H1 (cell line): ENCODE data around the gene GSAP. TPM values are rescaled to one million over a fixed set of nuclear protein-coding genes. Genes with fewer than 3 reads are reported as not detected.

Experiments
- CTCF ChIA-PET: fragments of 300-600 bp; sonication (Branson Sonifier 250); formaldehyde crosslinking; loops from one replicate; lab custom pipeline; 2021; ENCODE audit not compliant: partially characterized antibody; lab: Charles Lee
- POLR2A ChIA-PET: fragments of 300-600 bp; sonication (Branson Sonifier 250); formaldehyde crosslinking; loops from one replicate; lab custom pipeline; 2021; ENCODE audit warnings: inconsistent platforms; ENCODE audit not compliant: partially characterized antibody; lab: Charles Lee
- DNase-seq, 2 experiments: peaks; one replicate each; pipeline versions ENCODE4 v3.0.0 to v3.0.0-alpha.2; 2010 to 2022; ENCODE audit warnings: low spot score in 2 of 2, low read depth in 1 of 2, mixed read lengths in 1 of 2
- FAIRE-seq: peaks from 2 replicates; lab custom pipeline; 2011; peaks lifted over from hg19 to GRCh38; lab: Jason Lieb, UNC
- H2AFZ ChIP-seq: 2 replicates; pipeline ENCODE4 v1.8.1; 2012; ENCODE audit warnings: low read length, inconsistent platforms
- H2AK5ac ChIP-seq: 2 replicates; pipeline ENCODE4 v1.6.1; 2013; ENCODE audit warnings: low read depth, low read length
- H2BK120ac ChIP-seq: replicated peaks from 2 replicates; pipeline ENCODE3; 2013; ENCODE audit warnings: low read depth, low read length, inconsistent platforms
- H2BK12ac ChIP-seq: 2 replicates; pipeline ENCODE4 v1.6.1; 2013; ENCODE audit warnings: low read depth, low read length
- H2BK15ac ChIP-seq: 2 replicates; pipeline ENCODE4 v1.6.1; 2013; ENCODE audit warnings: low read length
- H2BK20ac ChIP-seq: 2 replicates; pipeline ENCODE4 v1.6.1; 2013; ENCODE audit warnings: low read length
- H2BK5ac ChIP-seq: 2 replicates; pipeline ENCODE4 v1.6.1; 2013; ENCODE audit warnings: low read depth, low read length
- H3K14ac ChIP-seq: 2 replicates; pipeline ENCODE4 v1.6.1; 2013; ENCODE audit warnings: inconsistent platforms; ENCODE audit not compliant: insufficient read length
- H3K18ac ChIP-seq: 2 replicates; pipeline ENCODE4 v1.6.1; 2013; ENCODE audit warnings: low read length; ENCODE audit errors: extremely low read depth
- H3K23ac ChIP-seq: 2 replicates; pipeline ENCODE4 v1.6.1; 2013; ENCODE audit warnings: inconsistent platforms; ENCODE audit not compliant: insufficient read length
- H3K23me2 ChIP-seq: 2 replicates; pipeline ENCODE4 v1.6.1; 2013; ENCODE audit warnings: low read depth, low read length
- H3K27ac ChIP-seq: 2 replicates; pipeline ENCODE4 v1.6.1; 2011; ENCODE audit warnings: low read depth, low read length, inconsistent platforms
- H3K27me3 ChIP-seq, 4 experiments: replicated peaks in 1 of 4; 1 replicate in 1 of 4; 2 replicates in 3 of 4; pipeline versions ENCODE4 v1.6.1 to v1.8.1; 2011 to 2013; ENCODE audit warnings: low read length in 3 of 4, mild to moderate bottlenecking in 3 of 4, inconsistent platforms in 2 of 4, mixed read lengths in 2 of 4, moderate library complexity in 1 of 4; ENCODE audit not compliant: control insufficient read depth in 3 of 4, insufficient read depth in 3 of 4; ENCODE audit errors: extremely low read depth in 1 of 4
- H3K36me3 ChIP-seq, 4 experiments: 2 replicates each; pipeline versions ENCODE4 v1.6.1 to v1.8.1; 2011 to 2013; ENCODE audit warnings: mild to moderate bottlenecking in 4 of 4, low read length in 3 of 4, moderate library complexity in 2 of 4, control low read depth in 1 of 4, inconsistent platforms in 1 of 4; ENCODE audit not compliant: insufficient read depth in 4 of 4, control insufficient read depth in 2 of 4
- H3K4ac ChIP-seq: replicated peaks from 2 replicates; pipeline ENCODE3; 2013; ENCODE audit warnings: low read length, low read depth, mixed read lengths, inconsistent platforms; ENCODE audit not compliant: insufficient read length
- H3K4me1 ChIP-seq, 4 experiments: replicated peaks in 1 of 4; 1 replicate in 1 of 4; 2 replicates in 3 of 4; pipeline versions ENCODE4 v1.6.1 to v1.8.1; 2011 to 2013; ENCODE audit warnings: low read length in 3 of 4, inconsistent platforms in 2 of 4, mixed read lengths in 1 of 4; ENCODE audit not compliant: insufficient read depth in 4 of 4, control insufficient read depth in 3 of 4
- H3K4me2 ChIP-seq, 2 experiments: 2 replicates each; pipeline versions ENCODE4 v1.6.1 to v1.8.1; 2011 to 2013; ENCODE audit warnings: low read depth in 2 of 2, low read length in 2 of 2, control low read depth in 1 of 2, inconsistent platforms in 1 of 2, mild to moderate bottlenecking in 1 of 2; ENCODE audit not compliant: insufficient read depth in 1 of 2
- H3K4me3 ChIP-seq, 4 experiments: fragments of 200-600, 300-600 bp in 1 of 4; sonication (generic), shearing (Covaris generic), sonication (Bioruptor Twin) in 1 of 4; 2 replicates each; pipeline versions ENCODE4 v1.5.1 to v1.8.1; 2011 to 2016; ENCODE audit warnings: low read length in 4 of 4, low read depth in 3 of 4, control low read depth in 2 of 4, inconsistent platforms in 2 of 4, mild to moderate bottlenecking in 2 of 4, mixed read lengths in 1 of 4, moderate library complexity in 1 of 4; ENCODE audit not compliant: insufficient read depth in 2 of 4; ENCODE audit errors: extremely low read depth in 1 of 4
- H3K56ac ChIP-seq: replicated peaks from 2 replicates; pipeline ENCODE3; 2013; ENCODE audit warnings: low read depth, mild to moderate bottlenecking, mixed read lengths, low read length, inconsistent platforms; ENCODE audit not compliant: insufficient read length
- H3K79me1 ChIP-seq: 2 replicates; pipeline ENCODE4 v1.6.1; 2013; ENCODE audit warnings: low read depth, low read length, control low read depth
- H3K79me2 ChIP-seq, 2 experiments: 2 replicates each; pipeline versions ENCODE4 v1.6.1 to v1.8.1; 2012 to 2013; ENCODE audit warnings: low read length in 2 of 2, mild to moderate bottlenecking in 2 of 2, inconsistent platforms in 1 of 2; ENCODE audit not compliant: insufficient read depth in 2 of 2, control insufficient read depth in 1 of 2
- H3K9ac ChIP-seq, 4 experiments: replicated peaks in 1 of 4; 1 replicate in 1 of 4; 2 replicates in 3 of 4; pipeline versions ENCODE4 v1.6.1 to v1.8.1; 2011 to 2013; ENCODE audit warnings: low read depth in 3 of 4, low read length in 3 of 4, control low read depth in 2 of 4, mild to moderate bottlenecking in 2 of 4, moderate library complexity in 2 of 4, inconsistent platforms in 1 of 4; ENCODE audit errors: extremely low read depth in 1 of 4
- H3K9me3 ChIP-seq, 2 experiments: 2 replicates each; pipeline versions ENCODE4 v1.6.1 to v1.8.1; 2012 to 2013; ENCODE audit warnings: mild to moderate bottlenecking in 2 of 2, moderate library complexity in 2 of 2, control low read depth in 1 of 2, inconsistent platforms in 1 of 2, low read depth in 1 of 2, low read length in 1 of 2, mixed read lengths in 1 of 2; ENCODE audit not compliant: insufficient read depth in 2 of 2
- H4K20me1 ChIP-seq, 2 experiments: replicated peaks in 1 of 2; 2 replicates each; pipeline versions ENCODE3 to v1.8.1; 2011 to 2013; ENCODE audit warnings: inconsistent platforms in 2 of 2, low read length in 2 of 2, mild to moderate bottlenecking in 1 of 2; ENCODE audit not compliant: insufficient read depth in 2 of 2, control insufficient read depth in 1 of 2
- H4K5ac ChIP-seq: 2 replicates; pipeline ENCODE4 v1.6.1; 2013; ENCODE audit warnings: low read length, low read depth, mixed read lengths, inconsistent platforms; ENCODE audit not compliant: insufficient read length
- H4K8ac ChIP-seq: 2 replicates; pipeline ENCODE4 v1.8.0; 2013; ENCODE audit warnings: mild to moderate bottlenecking, moderate library complexity, low read length, inconsistent platforms; ENCODE audit not compliant: insufficient read depth; ENCODE audit errors: extremely low read depth
- H4K91ac ChIP-seq: replicated peaks from 2 replicates; pipeline ENCODE3; 2013; ENCODE audit warnings: low read length, mixed read lengths, inconsistent platforms; ENCODE audit not compliant: insufficient read length
- CHD2 ChIP-seq: IDR thresholded peaks from 2 replicates; pipeline ENCODE4 v1.6.1; 2012; ENCODE audit warnings: low read length, improper control_type of control experiment
- CTBP2 ChIP-seq: IDR thresholded peaks from 2 replicates; pipeline ENCODE4 v1.7.0; 2011; ENCODE audit warnings: borderline replicate concordance, mild to moderate bottlenecking, moderate library complexity, mixed read lengths, low read length; ENCODE audit not compliant: insufficient read depth, insufficient read length
- GABPA ChIP-seq: IDR thresholded peaks from 2 replicates; pipeline ENCODE4 v1.6.1; 2011; ENCODE audit warnings: mild to moderate bottlenecking, low read length, moderate library complexity, borderline replicate concordance; ENCODE audit not compliant: insufficient read depth
- HDAC2 ChIP-seq, 2 experiments: fragments of 300-600 bp in 1 of 2; sonication (generic) in 1 of 2; IDR thresholded peaks; 2 replicates each; pipeline ENCODE4 v1.6.1; 2011 to 2012; ENCODE audit warnings: low read depth in 2 of 2, low read length in 2 of 2, mild to moderate bottlenecking in 2 of 2, moderate library complexity in 2 of 2, borderline replicate concordance in 1 of 2, inconsistent platforms in 1 of 2
- KDM1A ChIP-seq: fragments of 200-600, 300-600 bp; sonication (generic); IDR thresholded peaks from 2 replicates; pipeline ENCODE4 v1.7.1; 2016; ENCODE audit warnings: mild to moderate bottlenecking, low read length, borderline replicate concordance
- KDM4A ChIP-seq: IDR thresholded peaks from one replicate; pipeline ENCODE4 v1.7.1; 2012; ENCODE audit warnings: low read depth, mild to moderate bottlenecking, moderate library complexity, low read length, inconsistent platforms; ENCODE audit not compliant: severe bottlenecking
- MAFK ChIP-seq: IDR thresholded peaks from 2 replicates; pipeline ENCODE4 v1.6.1; 2012; ENCODE audit warnings: low read depth, mild to moderate bottlenecking, improper control_type of control experiment, low read length
- RXRA ChIP-seq: IDR thresholded peaks from 2 replicates; pipeline ENCODE4 v1.6.1; 2011; ENCODE audit warnings: low read depth, mild to moderate bottlenecking, low read length, moderate library complexity; ENCODE audit not compliant: insufficient read depth
- SIRT6 ChIP-seq: IDR thresholded peaks from one replicate; pipeline ENCODE4 v1.7.1; 2012; ENCODE audit warnings: low read length, inconsistent platforms
- ZNF274 ChIP-seq: IDR thresholded peaks from 2 replicates; pipeline ENCODE4 v1.7.0; 2012; ENCODE audit warnings: low read length, borderline replicate concordance; ENCODE audit errors: extremely low read depth
- WGBS, 2 experiments: shearing (Covaris generic) in 1 of 2; methylation state at CpG; one replicate each; pipeline versions ENCODE4 v1.1.6 to v1.1.7; 2013 to 2015; ENCODE audit warnings: low lambda C conversion rate in 2 of 2, mixed read lengths in 2 of 2, inconsistent platforms in 1 of 2, low coverage in 1 of 2, missing lambda C conversion rate in 1 of 2; ENCODE audit not compliant: insufficient replicate concordance in 2 of 2, insufficient coverage in 1 of 2, insufficient read length in 1 of 2; ENCODE audit errors: extremely low coverage in 1 of 2, missing lambda C conversion rate in 1 of 2; 5-methylcytosine and 5-hydroxymethylcytosine counted together
- polyA plus RNA-seq, 7 experiments: library from polyadenylated mRNA; depleted of rRNA in 3 of 7; stranded (reverse) in 5 of 7; unstranded in 2 of 7; fragments of >200 nt in 5 of 7; fragments of 200-250 nt in 2 of 7; gene quantifications; 1 replicate in 5 of 7; 2 replicates in 1 of 7; 4 replicates in 1 of 7; pipeline versions ENCODE4 v1.2.1 to v1.2.3, GENCODE V29; 2011 to 2013; ENCODE audit warnings: missing spikeins in 2 of 7, mixed read lengths in 2 of 7
- total RNA-seq: library from RNA; stranded (reverse); fragmentation: NEBNext Ultra II Directional; extraction: Animal tissue kit (Norgen Biotek cat#: 25700); gene quantifications from 2 replicates; pipeline ENCODE4 v1.2.1, GENCODE V29; 2021
- TF ChIP-seq, protein P1 (sequence below): IDR thresholded peaks from 2 replicates; pipeline ENCODE4 v1.6.1; 2012; ENCODE audit warnings: inconsistent platforms

The GSAP gene
- total and polyA plus RNA-seq, 2 of the 8 experiments (the other 6 are each of a cell fraction or from before 2014, with no cell fraction given): 0.93 to 2.1 TPM

GRCh38 chr7:77419102-77419501, 3.0 kb upstream of the GSAP start:
- 86% methylated on average over 4 of the region's 4 CpGs; no CpG with 5 or more reads in 1 of the 2 experiments for WGBS, 2 experiments
- no peaks in the 10 kb centered on the region for H3K9me3 ChIP-seq
- peak overlapping the region; percentile 7; the same call in 1 of the 2 replicates for H2AFZ ChIP-seq
- DNase-seq (no peak), FAIRE-seq (no peak)
- H2AK5ac ChIP-seq: no peak overlapping the region
- H3K56ac ChIP-seq: no peak overlapping the region
- H3K4me1 ChIP-seq: peaks cover 2 to 21% (median 6%) of the 10 kb centered on the region in 4 experiments; a peak in 6 of 7 replicates
- H4K91ac ChIP-seq: peak overlapping the region; percentile 20
- no peak overlapping the region for H3K4ac ChIP-seq
- no peak overlapping the region for H2BK120ac ChIP-seq
- peaks cover 8% of the 10 kb centered on the region; the same call in 1 of the 2 replicates for H3K23me2 ChIP-seq
- peaks cover 0 to 15% (median 12%) of the 10 kb centered on the region in 4 experiments; a peak in 6 of 7 replicates for H3K27me3 ChIP-seq
- H4K20me1 ChIP-seq: no peaks in the 10 kb centered on the region
- H3K36me3 ChIP-seq: no peaks in the 10 kb centered on the region
- no peak overlapping the region for H4K8ac ChIP-seq
- no peaks in the 10 kb centered on the region for H3K79me2 ChIP-seq
- CTCF ChIA-PET: interaction anchor here (1.2 to 2.9 kb wide), 2 partner anchors 8 to 130 kb away, joined by 3 to 12 read pairs; no protein-coding TSS in a partner anchor
- no peak overlapping the region for H3K27ac ChIP-seq
- no peak overlapping the region for H4K5ac ChIP-seq
- 0 out of 2 replicates have a peak overlapping the region, but pooled peaks have one; percentile 5 for H3K18ac ChIP-seq
- H3K4me2 ChIP-seq: no peak overlapping the region
- H3K9ac ChIP-seq: no peak overlapping the region
- no peak overlapping the region for H3K14ac ChIP-seq
- no peak overlapping the region for H2BK12ac ChIP-seq
- no peak overlapping the region for H2BK15ac ChIP-seq
- no peak overlapping the region for H3K4me3 ChIP-seq
- no peak overlapping the region for H2BK5ac ChIP-seq
- POLR2A ChIA-PET: interaction anchor here (0.7 to 1.2 kb wide), 2 partner anchors 34 to 633 kb away, joined by 3 to 4 read pairs; no protein-coding TSS in a partner anchor
- H3K79me1 ChIP-seq: no peaks in the 10 kb centered on the region
- no peak overlapping the region for H3K23ac ChIP-seq
- H2BK20ac ChIP-seq: no peak overlapping the region
- no peak for TF ChIP-seq MAFK
- no peak for TF ChIP-seq KDM1A
- no peak for TF ChIP-seq SIRT6
- no peak for TF ChIP-seq RXRA
- TF ChIP-seq CTBP2: no peak
- TF ChIP-seq KDM4A: no peak
- no peak for TF ChIP-seq HDAC2 (IDR thresholded peaks at IDR 0.05; ENCODE audit: borderline replicate concordance in 1 of 2, low read depth in 2 of 2, low read length in 2 of 2)
- TF ChIP-seq GABPA: no peak
- TF ChIP-seq CHD2: no peak
- TF ChIP-seq, protein P1, sequence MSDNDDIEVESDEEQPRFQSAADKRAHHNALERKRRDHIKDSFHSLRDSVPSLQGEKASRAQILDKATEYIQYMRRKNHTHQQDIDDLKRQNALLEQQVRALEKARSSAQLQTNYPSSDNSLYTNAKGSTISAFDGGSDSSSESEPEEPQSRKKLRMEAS: no peak
- TF ChIP-seq ZNF274: no peak
